ENCODE data around the gene RNF182.

The RNF182 gene

DNA sequence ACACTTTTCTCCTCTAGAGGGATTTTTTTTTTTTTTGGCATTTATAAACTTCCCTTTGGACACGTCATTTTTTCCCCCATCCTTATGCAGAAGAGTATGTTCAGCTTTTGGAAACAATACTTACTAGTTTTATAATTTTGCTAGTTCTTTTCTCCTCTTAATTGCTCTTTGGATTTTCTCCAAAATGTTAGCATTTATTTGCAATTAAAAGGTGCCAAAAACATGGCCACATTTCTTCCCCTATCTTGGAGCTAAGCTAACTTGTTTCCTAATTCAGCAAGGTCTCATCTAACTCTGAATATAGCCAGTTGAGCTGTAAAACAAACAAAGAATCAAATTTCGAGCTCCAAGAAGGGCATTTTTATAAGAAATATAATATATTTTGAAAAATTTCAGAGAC, 39.2 kb upstream of the RNF182 start:
- no peak overlapping the region for H3K27ac ChIP-seq
- TF ChIP-seq, protein P1, sequence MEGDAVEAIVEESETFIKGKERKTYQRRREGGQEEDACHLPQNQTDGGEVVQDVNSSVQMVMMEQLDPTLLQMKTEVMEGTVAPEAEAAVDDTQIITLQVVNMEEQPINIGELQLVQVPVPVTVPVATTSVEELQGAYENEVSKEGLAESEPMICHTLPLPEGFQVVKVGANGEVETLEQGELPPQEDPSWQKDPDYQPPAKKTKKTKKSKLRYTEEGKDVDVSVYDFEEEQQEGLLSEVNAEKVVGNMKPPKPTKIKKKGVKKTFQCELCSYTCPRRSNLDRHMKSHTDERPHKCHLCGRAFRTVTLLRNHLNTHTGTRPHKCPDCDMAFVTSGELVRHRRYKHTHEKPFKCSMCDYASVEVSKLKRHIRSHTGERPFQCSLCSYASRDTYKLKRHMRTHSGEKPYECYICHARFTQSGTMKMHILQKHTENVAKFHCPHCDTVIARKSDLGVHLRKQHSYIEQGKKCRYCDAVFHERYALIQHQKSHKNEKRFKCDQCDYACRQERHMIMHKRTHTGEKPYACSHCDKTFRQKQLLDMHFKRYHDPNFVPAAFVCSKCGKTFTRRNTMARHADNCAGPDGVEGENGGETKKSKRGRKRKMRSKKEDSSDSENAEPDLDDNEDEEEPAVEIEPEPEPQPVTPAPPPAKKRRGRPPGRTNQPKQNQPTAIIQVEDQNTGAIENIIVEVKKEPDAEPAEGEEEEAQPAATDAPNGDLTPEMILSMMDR (conservative IDR thresholded peaks at IDR 0.05; ENCODE audit: low read depth) = no peak
- POLR2A ChIA-PET (ENCODE audit: low non-redundant PET) = no interaction called here

DNA sequence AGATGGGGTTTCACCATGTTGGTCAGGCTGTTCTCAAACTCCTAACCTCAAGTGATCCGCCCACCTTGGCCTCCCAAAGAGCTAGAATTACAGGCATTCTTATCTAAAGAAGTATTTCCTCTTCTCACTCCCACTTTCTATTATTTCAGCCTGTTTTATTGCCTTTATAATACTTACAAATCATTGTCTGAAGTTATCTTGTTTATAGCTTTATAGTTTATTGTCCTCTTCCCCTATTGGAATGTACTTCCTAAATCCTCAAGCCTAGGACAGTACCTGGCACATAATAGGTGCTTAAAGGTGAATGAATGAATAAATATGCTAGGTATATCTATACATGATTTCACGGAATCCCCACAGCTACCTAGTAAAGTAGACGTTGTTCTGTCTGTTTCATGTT, 37.8 kb upstream of the RNF182 start:
- no peak overlapping the region for H3K27ac ChIP-seq
- no peak for DNase-seq (ENCODE audit: low spot score)
- TF ChIP-seq, protein P1 (conservative IDR thresholded peaks at IDR 0.05; ENCODE audit: low read depth) = no peak
- POLR2A ChIA-PET (ENCODE audit: low non-redundant PET) = no interaction called here
- CTCF ChIA-PET = interaction anchor here (0.6 to 1.9 kb wide), 5 partner anchors 13 to 39 kb away, joined by 3 to 8 read pairs (median 3); no protein-coding TSS in a partner anchor

More for the DNA sequence above, 39.2 kb upstream of the RNF182 start:
- DNase-seq (ENCODE audit: low spot score) = no peak
- CTCF ChIA-PET = interaction anchor here (1.9 kb wide), 1 partner anchor 12 kb away, joined by 8 read pairs; no protein-coding TSS in a partner anchor

DNA sequence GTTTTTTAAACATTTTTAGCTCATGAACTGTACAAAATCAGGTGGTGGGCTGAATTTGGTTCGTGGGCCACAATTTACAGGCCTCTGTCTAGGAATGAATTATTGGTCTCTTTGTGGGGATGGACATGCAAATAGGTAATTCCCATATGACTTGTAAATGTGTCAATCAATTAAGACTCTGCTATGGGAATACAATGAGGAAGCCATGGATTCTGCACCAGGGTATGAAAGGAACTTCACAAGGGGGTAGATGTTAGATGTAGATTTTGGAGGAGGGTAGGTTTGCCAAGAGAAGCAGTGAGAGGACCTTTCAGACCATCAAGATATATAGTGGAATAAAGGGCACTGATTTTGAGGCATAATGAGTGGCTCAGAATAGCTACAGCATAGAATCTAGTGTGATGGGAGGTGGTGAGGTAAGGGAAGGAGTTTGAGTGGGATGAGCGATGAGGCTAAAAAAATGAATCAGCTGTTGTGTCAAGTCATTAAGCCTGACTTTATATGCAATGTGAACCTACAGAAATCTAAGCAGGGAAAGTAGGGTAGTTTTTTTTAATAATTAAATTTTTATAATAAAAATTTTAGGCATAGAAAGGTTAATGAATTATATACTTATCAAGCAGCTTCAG, 32.6 kb upstream of the RNF182 start:
- ChIA-PET CTCF (interaction anchor here (0.6 kb wide), 2 partner anchors 21 to 697 kb away, joined by 3 read pairs; no protein-coding TSS in a partner anchor), POLR2A (ENCODE audit: low non-redundant PET) (no interaction called here)
- TF ChIP-seq, protein P1 (conservative IDR thresholded peaks at IDR 0.05; ENCODE audit: low read depth) = no peak
- no peak for DNase-seq (ENCODE audit: low spot score)
- no peak overlapping the region for H3K27ac ChIP-seq

DNA sequence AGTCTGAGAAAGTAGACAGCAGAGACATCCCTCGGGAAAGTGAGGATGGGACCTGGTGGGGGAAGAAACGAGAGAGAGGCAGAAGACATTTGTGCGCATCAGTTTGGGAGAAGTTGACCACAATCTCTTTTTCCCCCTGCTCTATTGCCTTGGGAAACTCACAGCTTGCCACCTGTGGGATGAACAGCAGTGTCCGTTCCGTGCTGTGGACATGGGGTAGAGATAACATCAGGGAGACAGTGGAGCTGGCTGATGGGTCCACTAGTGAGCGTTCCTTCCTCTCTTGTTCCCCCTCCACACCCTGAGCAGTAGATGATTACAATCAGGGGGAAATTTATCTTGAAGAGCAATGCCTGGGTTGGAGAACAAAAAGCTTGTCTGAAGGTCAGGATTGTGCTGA, 21.8 kb upstream of the RNF182 start:
- TF ChIP-seq, protein P1 (conservative IDR thresholded peaks at IDR 0.05; ENCODE audit: low read depth) = no peak
- CTCF ChIA-PET = no interaction called here
- H3K27ac ChIP-seq = no peak overlapping the region
- no peak for DNase-seq (ENCODE audit: low spot score)
- POLR2A ChIA-PET (ENCODE audit: low non-redundant PET) = no interaction called here

DNA sequence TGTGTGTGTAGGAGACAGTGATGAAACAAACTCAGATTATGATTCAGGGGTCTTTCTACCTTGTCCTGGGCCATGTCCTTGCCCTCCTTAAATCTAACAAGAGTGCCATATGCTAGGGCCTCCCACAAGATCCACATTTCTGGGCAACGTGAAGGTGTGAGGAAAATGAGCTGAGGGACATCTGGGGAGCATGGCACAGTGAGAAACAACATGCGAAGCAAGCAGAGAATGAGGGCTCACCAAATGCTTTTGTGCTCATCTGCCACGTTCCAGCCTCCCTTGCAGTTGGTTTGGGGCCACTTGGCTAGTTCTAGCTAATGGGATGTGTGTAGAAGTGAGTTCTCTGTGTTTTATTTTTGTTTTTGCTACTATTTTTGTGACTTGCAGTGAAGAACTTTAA, 21.4 kb upstream of the RNF182 start:
- DNase-seq (ENCODE audit: low spot score) = no peak
- TF ChIP-seq, protein P1 (conservative IDR thresholded peaks at IDR 0.05; ENCODE audit: low read depth) = no peak
- CTCF ChIA-PET = interaction anchor here (0.6 kb wide), 1 partner anchor 881 kb away, joined by 6 read pairs; no protein-coding TSS in a partner anchor
- H3K27ac ChIP-seq = no peak overlapping the region
- POLR2A ChIA-PET (ENCODE audit: low non-redundant PET) = no interaction called here

DNA sequence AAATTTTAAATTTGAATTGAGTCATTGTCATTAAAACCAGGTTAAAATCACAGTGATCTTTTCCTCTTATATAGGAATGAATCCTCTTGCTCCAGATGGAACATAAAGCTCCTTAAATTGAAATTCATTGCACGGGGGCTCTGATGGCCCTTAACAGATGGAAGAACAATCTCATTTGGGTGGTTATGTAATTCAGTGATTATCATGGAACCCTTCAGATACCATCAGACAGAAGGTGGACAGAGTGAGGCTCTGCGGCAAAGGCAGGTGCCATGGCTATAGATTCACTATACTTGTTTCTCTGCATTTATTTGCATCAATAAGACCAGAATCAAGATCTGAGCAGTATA, 17.8 kb upstream of the RNF182 start:
- TF ChIP-seq, protein P1 (conservative IDR thresholded peaks at IDR 0.05; ENCODE audit: low read depth) = no peak
- no peak overlapping the region for H3K27ac ChIP-seq
- DNase-seq (ENCODE audit: low spot score) = no peak
- CTCF ChIA-PET = interaction anchor here (0.6 kb wide), 1 partner anchor 472 kb away, joined by 3 read pairs; no protein-coding TSS in a partner anchor
- POLR2A ChIA-PET (ENCODE audit: low non-redundant PET) = no interaction called here

Measured in RWPE1 (cell line).